HepG2 (cell line): ENCODE data around the gene TXNL4B. TPM values are rescaled to one million over a fixed set of nuclear protein-coding genes. Genes with fewer than 3 reads are reported as not detected.
A peak's percentile ranks its signal among the peaks of the same experiment; 100 is the strongest.

Source experiments
- ATAC-seq: fragments of 200-7000 bp; cut with Tn5 transposase; 3 replicates; pipeline ENCODE4 v1.9.1; 2020; ENCODE audit warnings: mild to moderate bottlenecking, moderate library complexity
- BruUV-seq: library from RNA; stranded (reverse); fragments of 400-500 nt; replicated peaks from 2 replicates; lab custom pipeline; 2021; lab: Mats Ljungman, UMichigan
- CTCF ChIA-PET: fragments of 300-600 bp; formaldehyde crosslinking; extraction: SDS; loops from one replicate; lab custom pipeline; 2021; ENCODE audit warnings: low total read pairs, inconsistent platforms, low intra/inter-chr PET ratio; lab: Yijun Ruan, JAX
- POLR2A ChIA-PET: fragments of 350-600 bp; sonication (Branson Sonifier 250); formaldehyde crosslinking; loops from one replicate; lab custom pipeline; 2020; ENCODE audit warnings: antibody characterized with exemption, inconsistent platforms; lab: Yijun Ruan, JAX
- DNase-seq: peaks from one replicate; pipeline ENCODE4 v3.0.0-alpha.2; 2015; ENCODE audit warnings: low spot score
- FAIRE-seq: peaks from 3 replicates; lab custom pipeline; 2011; peaks lifted over from hg19 to GRCh38; lab: Jason Lieb, UNC
- H2AFZ ChIP-seq: one replicate; pipeline ENCODE4 v1.6.1; 2011; ENCODE audit warnings: low read length, inconsistent platforms
- H3K27ac ChIP-seq: fragments of 300-600 bp; 3 replicates; pipeline ENCODE4 v1.8.0; 2011; ENCODE audit warnings: mixed run types, mild to moderate bottlenecking, mixed read lengths, low read length, inconsistent platforms; ENCODE audit not compliant: insufficient read depth; ENCODE audit errors: extremely low read length
- H3K27me3 ChIP-seq, 2 experiments: fragments of 200-600 bp in 1 of 2; 2 replicates in 1 of 2; 3 replicates in 1 of 2; pipeline versions ENCODE4 v1.6.0 to v1.8.0; 2011; ENCODE audit warnings: low read length in 2 of 2, mild to moderate bottlenecking in 2 of 2, moderate library complexity in 2 of 2, inconsistent platforms in 1 of 2; ENCODE audit not compliant: insufficient read depth in 2 of 2, control insufficient read depth in 1 of 2
- H3K36me3 ChIP-seq, 2 experiments: fragments of 200-600 bp in 1 of 2; replicated peaks in 1 of 2; 2 replicates in 1 of 2; 3 replicates in 1 of 2; pipeline versions ENCODE4 v1.5.1 to v1.8.0; 2011; ENCODE audit warnings: low read length in 2 of 2, inconsistent platforms in 1 of 2; ENCODE audit not compliant: insufficient read depth in 2 of 2, control insufficient read depth in 1 of 2
- H3K4me1 ChIP-seq: 2 replicates; pipeline ENCODE4 v1.5.1; 2012; ENCODE audit warnings: low read length, inconsistent platforms; ENCODE audit not compliant: insufficient read depth
- H3K4me2 ChIP-seq: 2 replicates; pipeline ENCODE4 v1.6.0; 2011; ENCODE audit warnings: low read depth, low read length, inconsistent platforms
- H3K4me3 ChIP-seq, 3 experiments: fragments of 200-600 bp in 1 of 3; sonication (generic), shearing (Covaris generic) in 1 of 3; replicated peaks in 1 of 3; 2 replicates each; pipeline ENCODE4 v1.5.1; 2011 to 2016; ENCODE audit warnings: low read length in 3 of 3, inconsistent platforms in 2 of 3, low read depth in 2 of 3, mild to moderate bottlenecking in 2 of 3, control low read depth in 1 of 3, mixed read lengths in 1 of 3; ENCODE audit not compliant: insufficient read depth in 1 of 3
- H3K79me2 ChIP-seq: one replicate; pipeline ENCODE4 v1.6.1; 2011; ENCODE audit warnings: low read length, inconsistent platforms; ENCODE audit not compliant: insufficient read depth
- H3K9ac ChIP-seq: 2 replicates; pipeline ENCODE4 v1.6.0; 2011; ENCODE audit warnings: mild to moderate bottlenecking, low read depth, low read length, inconsistent platforms; ENCODE audit not compliant: insufficient read depth
- H3K9me3 ChIP-seq: 2 replicates; pipeline ENCODE4 v1.5.1; 2012; ENCODE audit warnings: mild to moderate bottlenecking, low read length
- H4K20me1 ChIP-seq: 2 replicates; pipeline ENCODE4 v1.6.0; 2011; ENCODE audit warnings: inconsistent platforms, mild to moderate bottlenecking, low read length, moderate library complexity; ENCODE audit not compliant: insufficient read depth
- AGO1 ChIP-seq: fragments of 200-400 bp; formaldehyde crosslinking; IDR thresholded peaks from 2 replicates; pipeline ENCODE4 v1.6.1; 2017; ENCODE audit warnings: mild to moderate bottlenecking, low read depth, low read length, moderate library complexity; ENCODE audit not compliant: poor library complexity, severe bottlenecking
- CC2D1A ChIP-seq: sonication (generic); formaldehyde crosslinking; IDR thresholded peaks from 2 replicates; pipeline ENCODE4 v1.8.1; 2023; ENCODE audit warnings: mild to moderate bottlenecking, missing genetic modification reagents
- FOXM1 ChIP-seq: sonication (generic); formaldehyde crosslinking; IDR thresholded peaks from 2 replicates; pipeline ENCODE4 v1.5.0; 2020; ENCODE audit warnings: missing genetic modification reagents
- GLI4 ChIP-seq: sonication (generic); formaldehyde crosslinking; IDR thresholded peaks from 2 replicates; pipeline ENCODE4 v1.5.1; 2020; ENCODE audit warnings: missing genetic modification reagents, mild to moderate bottlenecking, moderate library complexity, borderline replicate concordance
- GTF3A ChIP-seq: sonication (generic); formaldehyde crosslinking; conservative IDR thresholded peaks from 2 replicates; pipeline ENCODE4 v1.4.0; 2020; ENCODE audit warnings: mild to moderate bottlenecking, missing genetic modification reagents
- JUN ChIP-seq: sonication (generic); formaldehyde crosslinking; IDR thresholded peaks from 2 replicates; pipeline ENCODE4 v1.4.0; 2020; ENCODE audit warnings: mild to moderate bottlenecking, missing genetic modification reagents
- KLF16 ChIP-seq, 2 experiments: sonication (generic) in 1 of 2; formaldehyde crosslinking in 1 of 2; IDR thresholded peaks; 2 replicates each; pipeline versions ENCODE4 v1.6.1 to v1.8.0; 2016 to 2023; ENCODE audit warnings: missing genetic modification reagents in 2 of 2, missing compliant biosample characterization in 1 of 2
- MXI1 ChIP-seq: IDR thresholded peaks from 3 replicates; pipeline ENCODE4 v1.6.1; 2012; ENCODE audit warnings: low read depth, low read length, inconsistent platforms, borderline replicate concordance
- NFE2L2 ChIP-seq: fragments of 150-350 bp; IDR thresholded peaks from 2 replicates; pipeline ENCODE4 v1.6.1; 2014; ENCODE audit warnings: low read length
- PHB2 ChIP-seq: fragments of 450-650 bp; IDR thresholded peaks from 2 replicates; pipeline ENCODE4 v1.6.1; 2018; ENCODE audit not compliant: partially characterized antibody
- PTBP1 ChIP-seq: fragments of 200-400 bp; formaldehyde crosslinking; IDR thresholded peaks from 2 replicates; pipeline ENCODE4 v1.6.1; 2018; ENCODE audit warnings: low read length, low read depth; ENCODE audit not compliant: poor library complexity, severe bottlenecking
- RFX5 ChIP-seq: IDR thresholded peaks from 2 replicates; pipeline ENCODE4 v1.6.1; 2011; ENCODE audit warnings: low read depth, low read length, improper control_type of control experiment
- RFXAP ChIP-seq: sonication (generic); formaldehyde crosslinking; IDR thresholded peaks from 2 replicates; pipeline ENCODE4 v1.4.0; 2020; ENCODE audit warnings: missing genetic modification reagents, borderline replicate concordance
- SRSF9 ChIP-seq: fragments of 200-400 bp; formaldehyde crosslinking; IDR thresholded peaks from 2 replicates; pipeline ENCODE4 v1.6.1; 2018; ENCODE audit warnings: borderline replicate concordance, mild to moderate bottlenecking, low read depth, low read length; ENCODE audit not compliant: insufficient read depth, poor library complexity, severe bottlenecking
- ZFP41 ChIP-seq: sonication (generic); formaldehyde crosslinking; IDR thresholded peaks from 2 replicates; pipeline ENCODE4 v1.4.0; 2020; ENCODE audit warnings: mild to moderate bottlenecking, missing genetic modification reagents, borderline replicate concordance
- ZNF598 ChIP-seq: sonication (generic); formaldehyde crosslinking; IDR thresholded peaks from 2 replicates; pipeline ENCODE4 v1.5.1; 2020; ENCODE audit warnings: mild to moderate bottlenecking, missing genetic modification reagents, borderline replicate concordance
- ZNF788 ChIP-seq: sonication (generic); formaldehyde crosslinking; IDR thresholded peaks from 2 replicates; pipeline ENCODE4 v1.5.0; 2020; ENCODE audit warnings: mild to moderate bottlenecking, missing genetic modification reagents, borderline replicate concordance
- WGBS: methylation state at CpG from one replicate; pipeline ENCODE4 v1.1.6; 2017; ENCODE audit warnings: low lambda C conversion rate; 5-methylcytosine and 5-hydroxymethylcytosine counted together
- in situ Hi-C: cut with HindIII; loops from 2 replicates; pipeline ENCODE4 v1.10.0; 2017; ENCODE audit warnings: low pct_unique_long_range_greater_than_20kb; ENCODE audit not compliant: extremely low pct_ligation_motif_present
- intact Hi-C: fragments of 100-400 bp; cut with micrococcal nuclease; formaldehyde crosslinking; loops from one replicate; pipeline ENCODE4 v1.10.0; 2022; ENCODE audit not compliant: unreplicated experiment
- polyA plus RNA-seq, 8 experiments: library from polyadenylated mRNA; depleted of rRNA in 3 of 8; stranded (reverse) in 7 of 8; unstranded in 1 of 8; fragments of >200 nt; fragmentation: Illumina TruSeq in 4 of 8; extraction: Trizol in 4 of 8; gene quantifications; 2 replicates each; pipeline versions ENCODE4 v1.2.1 to v1.2.3, GENCODE V29; 2011 to 2016; ENCODE audit warnings: low read depth in 4 of 8, missing spikeins in 1 of 8, mixed read lengths in 1 of 8; ENCODE audit not compliant: insufficient read depth in 1 of 8
- total RNA-seq, 5 experiments: library from RNA; depleted of rRNA; stranded (reverse); fragments of >200 nt; fragmentation: Illumina TruSeq; extraction: Trizol; gene quantifications; 2 replicates each; pipeline ENCODE4 v1.2.3, GENCODE V29; 2016; ENCODE audit warnings: low read depth in 1 of 5
- TF ChIP-seq, protein P1 (sequence below): sonication (generic); formaldehyde crosslinking; IDR thresholded peaks from 2 replicates; pipeline ENCODE4 v1.8.1; 2023; ENCODE audit warnings: missing genetic modification reagents, mild to moderate bottlenecking, borderline replicate concordance
- TF ChIP-seq, protein P2 (sequence below), 2 experiments: IDR thresholded peaks; 2 replicates each; pipeline ENCODE4 v1.6.1; 2011 to 2012; ENCODE audit warnings: low read length in 2 of 2, borderline replicate concordance in 1 of 2, low read depth in 1 of 2, mild to moderate bottlenecking in 1 of 2, moderate library complexity in 1 of 2

TXNL4B gene
- total and polyA plus RNA-seq, 2 of the 13 experiments (the other 11 are each of a cell fraction or from before 2014, with no cell fraction given), result 17.4 to 18.3 TPM

DNA sequence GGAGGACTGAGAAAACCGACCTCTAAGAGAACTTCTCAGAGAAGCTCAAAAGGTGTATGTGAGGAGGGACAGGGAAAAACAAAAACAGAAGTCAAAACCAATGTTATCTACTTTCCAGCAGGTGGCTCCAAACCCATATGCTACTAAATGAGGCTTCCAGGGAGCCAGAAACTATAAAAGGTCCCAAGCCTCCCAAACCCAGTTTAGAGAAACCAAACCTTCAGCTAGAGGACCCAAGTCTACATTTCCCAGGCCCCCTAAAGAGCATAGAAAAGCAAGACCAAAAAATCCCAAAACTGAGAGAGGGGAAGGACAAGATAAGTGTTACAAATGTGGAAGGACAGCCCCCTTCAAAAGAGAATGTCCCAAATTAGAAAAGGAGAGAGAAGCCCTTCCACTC, 26.7 kb downstream of the TXNL4B start (continued):
- TF ChIP-seq NFE2L2, result 0 out of 2 replicates have a peak, but pooled peaks have one; percentile 9

- no TSS peak for BruUV-seq
- Histone ChIP-seq H3K9me3 (0 out of 2 replicates have a peak, but pooled peaks cover 4% of the 10 kb centered on the region), H3K4me2 (peak overlapping the region; percentile 55), H3K79me2 (no peaks in the 10 kb centered on the region), H3K27me3 (no peaks in the 10 kb centered on the region), H3K9ac (no peak overlapping the region; the same call in 1 of the 2 replicates), H3K36me3 (no peaks in the 10 kb centered on the region; a peak in 1 of 5 replicates), H3K27ac (peak overlapping the region; percentile 73), H3K4me3 (0 out of 6 replicates have a peak overlapping the region, but pooled peaks of 1 of the 3 experiments have one; percentile 13), H4K20me1 (no peaks in the 10 kb centered on the region), H2AFZ (no peak overlapping the region), H3K4me1 (peaks cover 89% of the 10 kb centered on the region)
- ChIA-PET POLR2A (interaction anchor here (0.9 to 4.4 kb wide), 4 partner anchors 8 to 28 kb away, joined by 5 to 123 read pairs (median 40); partner anchors contain the start of genes DHX38, HP and TXNL4B), CTCF (interaction anchor here (5.2 kb wide), 1 partner anchor 35 kb away, joined by 58 read pairs; no protein-coding TSS in a partner anchor)
- in situ Hi-C loops, result no loop called here
- FAIRE-seq (no peak), ATAC-seq (no peak), DNase-seq (peak; percentile 39)
- 91% methylated on average over 10 of the region's 10 CpGs for WGBS
- intact Hi-C loops, result no loop called here
- TF ChIP-seq SRSF9 (no peak), AGO1 (no peak), CC2D1A (CRISPR knock-in tag) (no peak), ZNF598 (CRISPR knock-in tag) (no peak), JUN (CRISPR knock-in tag) (no peak), ZFP41 (CRISPR knock-in tag) (no peak), FOXM1 (no peak), RFX5 (no peak), PHB2 (no peak), MXI1 (no peak), GLI4 (CRISPR knock-in tag) (no peak), KLF16 (CRISPR knock-in tag; IDR thresholded peaks at IDR 0.05) (no peak), ZNF788 (CRISPR knock-in tag) (no peak), PTBP1 (no peak), RFXAP (CRISPR knock-in tag) (no peak), GTF3A (CRISPR knock-in tag) (no peak)
- TF ChIP-seq, protein P1, sequence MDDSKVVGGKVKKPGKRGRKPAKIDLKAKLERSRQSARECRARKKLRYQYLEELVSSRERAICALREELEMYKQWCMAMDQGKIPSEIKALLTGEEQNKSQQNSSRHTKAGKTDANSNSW (CRISPR knock-in tag), result no peak
- TF ChIP-seq, protein P2, sequence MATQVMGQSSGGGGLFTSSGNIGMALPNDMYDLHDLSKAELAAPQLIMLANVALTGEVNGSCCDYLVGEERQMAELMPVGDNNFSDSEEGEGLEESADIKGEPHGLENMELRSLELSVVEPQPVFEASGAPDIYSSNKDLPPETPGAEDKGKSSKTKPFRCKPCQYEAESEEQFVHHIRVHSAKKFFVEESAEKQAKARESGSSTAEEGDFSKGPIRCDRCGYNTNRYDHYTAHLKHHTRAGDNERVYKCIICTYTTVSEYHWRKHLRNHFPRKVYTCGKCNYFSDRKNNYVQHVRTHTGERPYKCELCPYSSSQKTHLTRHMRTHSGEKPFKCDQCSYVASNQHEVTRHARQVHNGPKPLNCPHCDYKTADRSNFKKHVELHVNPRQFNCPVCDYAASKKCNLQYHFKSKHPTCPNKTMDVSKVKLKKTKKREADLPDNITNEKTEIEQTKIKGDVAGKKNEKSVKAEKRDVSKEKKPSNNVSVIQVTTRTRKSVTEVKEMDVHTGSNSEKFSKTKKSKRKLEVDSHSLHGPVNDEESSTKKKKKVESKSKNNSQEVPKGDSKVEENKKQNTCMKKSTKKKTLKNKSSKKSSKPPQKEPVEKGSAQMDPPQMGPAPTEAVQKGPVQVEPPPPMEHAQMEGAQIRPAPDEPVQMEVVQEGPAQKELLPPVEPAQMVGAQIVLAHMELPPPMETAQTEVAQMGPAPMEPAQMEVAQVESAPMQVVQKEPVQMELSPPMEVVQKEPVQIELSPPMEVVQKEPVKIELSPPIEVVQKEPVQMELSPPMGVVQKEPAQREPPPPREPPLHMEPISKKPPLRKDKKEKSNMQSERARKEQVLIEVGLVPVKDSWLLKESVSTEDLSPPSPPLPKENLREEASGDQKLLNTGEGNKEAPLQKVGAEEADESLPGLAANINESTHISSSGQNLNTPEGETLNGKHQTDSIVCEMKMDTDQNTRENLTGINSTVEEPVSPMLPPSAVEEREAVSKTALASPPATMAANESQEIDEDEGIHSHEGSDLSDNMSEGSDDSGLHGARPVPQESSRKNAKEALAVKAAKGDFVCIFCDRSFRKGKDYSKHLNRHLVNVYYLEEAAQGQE (IDR thresholded peaks at IDR 0.05; ENCODE audit: borderline replicate concordance in 1 of 2, low read depth in 1 of 2, low read length in 2 of 2), result no peak
These were observed 29.0 kb downstream of the TXNL4B start for GRCh38 chr16:72064361-72064894.
